ENCODE results near the gene PFDN4.

Gene PFDN4

DNA sequence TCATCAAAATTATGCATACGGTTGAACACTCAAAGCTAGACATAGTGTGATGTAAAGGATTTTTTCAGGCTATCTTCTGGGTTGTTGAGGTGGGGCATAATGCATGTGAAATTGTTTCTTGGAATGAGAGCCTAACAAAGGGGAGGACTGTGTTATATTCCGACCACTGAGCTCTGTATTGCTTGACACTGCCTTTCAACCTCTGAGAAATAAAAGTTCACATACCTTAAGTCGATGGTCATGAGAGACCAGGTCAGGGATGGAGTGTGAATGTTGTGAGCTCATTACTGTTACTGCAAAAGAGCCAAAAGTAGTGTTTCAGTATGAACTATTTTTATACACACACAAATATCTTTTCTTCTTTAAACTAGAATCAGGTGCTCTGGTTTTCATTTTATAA, 5.0 kb downstream of the PFDN4 start:
- ATAC-seq: no peak
- no peak for TF ChIP-seq TSHZ2 (CRISPR knock-in tag; IDR thresholded peaks at IDR 0.05)
- no peak for TF ChIP-seq ZNF8 (CRISPR knock-in tag; IDR thresholded peaks at IDR 0.05)
- TF ChIP-seq POU6F1 (CRISPR knock-in tag; IDR thresholded peaks at IDR 0.05; ENCODE audit: borderline replicate concordance, low read depth): no peak
- TF ChIP-seq, protein P1, sequence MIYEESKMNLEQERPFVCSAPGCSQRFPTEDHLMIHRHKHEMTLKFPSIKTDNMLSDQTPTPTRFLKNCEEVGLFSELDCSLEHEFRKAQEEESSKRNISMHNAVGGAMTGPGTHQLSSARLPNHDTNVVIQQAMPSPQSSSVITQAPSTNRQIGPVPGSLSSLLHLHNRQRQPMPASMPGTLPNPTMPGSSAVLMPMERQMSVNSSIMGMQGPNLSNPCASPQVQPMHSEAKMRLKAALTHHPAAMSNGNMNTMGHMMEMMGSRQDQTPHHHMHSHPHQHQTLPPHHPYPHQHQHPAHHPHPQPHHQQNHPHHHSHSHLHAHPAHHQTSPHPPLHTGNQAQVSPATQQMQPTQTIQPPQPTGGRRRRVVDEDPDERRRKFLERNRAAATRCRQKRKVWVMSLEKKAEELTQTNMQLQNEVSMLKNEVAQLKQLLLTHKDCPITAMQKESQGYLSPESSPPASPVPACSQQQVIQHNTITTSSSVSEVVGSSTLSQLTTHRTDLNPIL (CRISPR knock-in tag; IDR thresholded peaks at IDR 0.05; ENCODE audit: low read depth): no peak
- no peak for TF ChIP-seq OSR1 (CRISPR knock-in tag; IDR thresholded peaks at IDR 0.05)

- no peak for ATAC-seq
Observed at GRCh38 chr20:54214566-54214965, 6.7 kb downstream of the PFDN4 start.

GRCh38 chr20:54215157-54215789, 7.4 kb downstream of the PFDN4 start:
- no peak for ATAC-seq

More at GRCh38 chr20:54214566-54214965, 6.7 kb downstream of the PFDN4 start:
- TF ChIP-seq ZFP3 (CRISPR knock-in tag; IDR thresholded peaks at IDR 0.05): no peak
- TF ChIP-seq ZFP30 (CRISPR knock-in tag; IDR thresholded peaks at IDR 0.05): no peak
- TF ChIP-seq CSRNP3 (CRISPR knock-in tag; IDR thresholded peaks at IDR 0.05): no peak
- TF ChIP-seq ZNF565 (CRISPR knock-in tag; conservative IDR thresholded peaks at IDR 0.05; ENCODE audit: low read depth): no peak
- TF ChIP-seq TSHZ2 (CRISPR knock-in tag; IDR thresholded peaks at IDR 0.05): no peak
- TF ChIP-seq ESRRG (CRISPR knock-in tag; IDR thresholded peaks at IDR 0.05): no peak

GRCh38 chr20:54217762-54218161, 9.9 kb downstream of the PFDN4 start:
- no peak for ATAC-seq
- TF ChIP-seq BACH2 (CRISPR knock-in tag; IDR thresholded peaks at IDR 0.05; ENCODE audit: borderline replicate concordance) (no peak), ZNF70 (CRISPR knock-in tag; IDR thresholded peaks at IDR 0.05) (no peak), ZNF8 (CRISPR knock-in tag; IDR thresholded peaks at IDR 0.05) (no peak), GLIS3 (CRISPR knock-in tag; IDR thresholded peaks at IDR 0.05) (no peak), TCF4 (CRISPR knock-in tag; IDR thresholded peaks at IDR 0.05; ENCODE audit: borderline replicate concordance) (no peak), SNAI2 (CRISPR knock-in tag; IDR thresholded peaks at IDR 0.05) (no peak), PPARA (CRISPR knock-in tag; IDR thresholded peaks at IDR 0.05; ENCODE audit: borderline replicate concordance) (no peak), ESRRG (CRISPR knock-in tag; IDR thresholded peaks at IDR 0.05) (no peak), ZFP3 (CRISPR knock-in tag; IDR thresholded peaks at IDR 0.05) (no peak), ZC3H10 (CRISPR knock-in tag; IDR thresholded peaks at IDR 0.05) (no peak), ZNF565 (CRISPR knock-in tag; conservative IDR thresholded peaks at IDR 0.05; ENCODE audit: low read depth) (no peak), OSR1 (CRISPR knock-in tag; IDR thresholded peaks at IDR 0.05) (no peak), ARNTL (CRISPR knock-in tag; IDR thresholded peaks at IDR 0.05; ENCODE audit: borderline replicate concordance, low read depth) (no peak)
- TF ChIP-seq, protein P2, sequence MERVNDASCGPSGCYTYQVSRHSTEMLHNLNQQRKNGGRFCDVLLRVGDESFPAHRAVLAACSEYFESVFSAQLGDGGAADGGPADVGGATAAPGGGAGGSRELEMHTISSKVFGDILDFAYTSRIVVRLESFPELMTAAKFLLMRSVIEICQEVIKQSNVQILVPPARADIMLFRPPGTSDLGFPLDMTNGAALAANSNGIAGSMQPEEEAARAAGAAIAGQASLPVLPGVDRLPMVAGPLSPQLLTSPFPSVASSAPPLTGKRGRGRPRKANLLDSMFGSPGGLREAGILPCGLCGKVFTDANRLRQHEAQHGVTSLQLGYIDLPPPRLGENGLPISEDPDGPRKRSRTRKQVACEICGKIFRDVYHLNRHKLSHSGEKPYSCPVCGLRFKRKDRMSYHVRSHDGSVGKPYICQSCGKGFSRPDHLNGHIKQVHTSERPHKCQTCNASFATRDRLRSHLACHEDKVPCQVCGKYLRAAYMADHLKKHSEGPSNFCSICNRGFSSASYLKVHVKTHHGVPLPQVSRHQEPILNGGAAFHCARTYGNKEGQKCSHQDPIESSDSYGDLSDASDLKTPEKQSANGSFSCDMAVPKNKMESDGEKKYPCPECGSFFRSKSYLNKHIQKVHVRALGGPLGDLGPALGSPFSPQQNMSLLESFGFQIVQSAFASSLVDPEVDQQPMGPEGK (CRISPR knock-in tag; IDR thresholded peaks at IDR 0.05; ENCODE audit: borderline replicate concordance): no peak
- TF ChIP-seq, protein P1 (CRISPR knock-in tag; IDR thresholded peaks at IDR 0.05; ENCODE audit: low read depth): no peak

More at GRCh38 chr20:54215157-54215789, 7.4 kb downstream of the PFDN4 start:
- TF ChIP-seq ZNF70 (CRISPR knock-in tag; IDR thresholded peaks at IDR 0.05) (no peak), TOX (CRISPR knock-in tag; IDR thresholded peaks at IDR 0.05; ENCODE audit: borderline replicate concordance) (no peak), ISL1 (CRISPR knock-in tag; IDR thresholded peaks at IDR 0.05) (no peak), ARNTL (CRISPR knock-in tag; IDR thresholded peaks at IDR 0.05; ENCODE audit: borderline replicate concordance, low read depth) (no peak), ZFP3 (CRISPR knock-in tag; IDR thresholded peaks at IDR 0.05) (no peak)

Data from SK-N-SH treated with all-trans-retinoic acid at 6 μM for 48 hours (cell line).